HG03139 (cell line): ENCODE results near the gene NODAL.
"Not testable (repeated sequence)": the region's sequence is repeated elsewhere in the genome, so short reads cannot be mapped to it uniquely, and the experiment has no call there.

Experiments
- ATAC-seq: cut with Tn5 transposase; IDR thresholded peaks from one replicate; pipeline ENCODE4 v1.9.1; 2021; ENCODE audit not compliant: unreplicated experiment

NODAL gene

DNA sequence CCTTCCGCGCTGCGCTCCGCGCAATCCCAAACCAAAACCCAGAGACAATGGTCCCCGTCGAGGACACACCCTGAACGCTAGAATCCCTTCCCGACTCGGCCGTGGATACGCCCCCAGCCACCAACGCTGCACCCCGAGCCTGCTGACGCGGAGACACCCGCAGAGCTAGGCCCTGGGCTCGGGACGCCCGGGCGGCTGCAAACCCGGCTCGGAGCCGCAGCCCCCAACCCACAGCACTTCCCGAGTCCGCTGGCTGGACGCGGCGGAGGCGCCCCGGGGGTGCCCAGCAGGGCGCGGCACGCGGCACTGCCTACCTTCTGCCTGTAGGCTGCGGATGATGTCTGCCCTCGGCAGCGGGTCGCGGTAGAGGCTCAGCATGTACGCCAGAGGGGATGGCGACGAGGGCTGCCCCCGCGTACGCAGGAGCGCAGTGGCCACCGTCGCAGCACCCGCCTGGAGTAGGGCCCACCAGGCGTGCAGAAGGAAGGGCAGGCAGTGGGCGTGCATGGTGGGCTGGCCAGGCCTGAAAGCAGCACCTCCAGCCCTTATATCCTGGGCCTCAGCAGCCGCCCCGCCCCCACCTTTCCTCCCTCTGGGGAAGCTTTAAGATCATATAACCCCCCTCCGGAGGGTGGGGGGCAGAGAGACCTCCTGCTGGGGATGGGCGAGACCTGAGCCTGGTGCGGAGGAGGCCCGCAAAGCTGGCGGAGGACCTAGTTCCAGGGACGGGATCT is at the start of gene NODAL:
NODAL (minus strand) TSS at position 521 of the 734 bp plus-strand sequence; CDS start at position 507, 14 bp downstream.
- ATAC-seq = no peak

GRCh38 chr10:70490142-70490541 is 48.7 kb upstream of the NODAL start:
- ATAC-seq = no peak

GRCh38 chr10:70487824-70488223 is 46.3 kb upstream of the NODAL start:
- ATAC-seq = no peak

DNA sequence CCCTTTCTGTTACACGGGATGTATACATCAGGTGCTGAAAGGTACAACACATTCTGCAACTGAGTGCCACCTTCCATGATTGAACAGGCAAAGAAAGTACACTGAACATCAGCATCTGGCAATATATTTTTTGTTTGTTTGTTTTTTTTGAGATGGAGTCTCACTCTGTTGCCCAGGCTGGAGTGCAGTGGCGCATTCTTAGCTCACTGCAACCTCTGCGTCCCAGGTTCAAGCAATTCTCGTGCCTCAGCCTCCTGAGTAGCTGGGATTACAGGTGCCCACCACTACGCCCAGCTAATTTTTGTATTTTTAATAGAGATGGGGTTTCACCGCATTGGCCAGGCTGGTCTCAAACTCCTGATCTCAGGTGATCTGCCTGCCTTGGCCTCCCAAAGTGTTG is 42.4 kb upstream of the NODAL start:
- ATAC-seq = not testable (repeated sequence)

GRCh38 chr10:70482982-70483760 is 41.7 kb upstream of the NODAL start:
- ATAC-seq = no peak

DNA sequence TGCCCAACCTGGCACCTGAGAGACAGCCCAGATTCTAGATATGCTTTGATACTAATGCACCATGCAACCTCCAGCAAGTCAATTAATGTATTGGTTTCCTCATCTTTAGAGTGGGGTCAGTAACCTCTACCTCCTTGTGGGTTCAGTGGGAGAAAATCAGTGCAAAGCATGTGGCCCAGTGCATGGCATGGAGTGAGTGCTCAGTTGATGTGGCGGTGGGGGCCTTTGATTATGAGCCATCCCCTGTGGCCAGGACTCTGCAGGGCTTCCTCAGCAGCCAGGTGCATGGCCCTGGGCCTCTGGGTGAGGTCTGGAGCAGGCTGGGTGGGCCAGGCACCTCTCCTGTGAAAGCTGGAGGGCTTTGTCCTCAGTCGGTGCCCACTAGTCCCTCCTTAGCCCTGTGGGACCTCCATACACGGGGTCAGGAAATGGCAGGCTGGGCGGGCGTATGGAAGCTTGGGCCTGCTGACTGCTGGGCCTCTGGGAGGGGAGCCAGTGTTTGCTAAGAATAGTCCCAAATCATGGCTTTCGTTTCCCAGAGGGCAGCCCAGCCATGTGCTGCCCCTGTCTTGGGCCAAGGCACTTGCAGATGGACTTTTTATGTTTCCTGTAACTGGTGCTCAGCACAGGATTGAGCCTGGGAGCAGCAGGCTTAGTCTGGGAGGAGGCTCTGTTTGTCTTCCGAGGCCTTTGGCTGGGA is 40.5 kb upstream of the NODAL start:
- no peak for ATAC-seq

DNA sequence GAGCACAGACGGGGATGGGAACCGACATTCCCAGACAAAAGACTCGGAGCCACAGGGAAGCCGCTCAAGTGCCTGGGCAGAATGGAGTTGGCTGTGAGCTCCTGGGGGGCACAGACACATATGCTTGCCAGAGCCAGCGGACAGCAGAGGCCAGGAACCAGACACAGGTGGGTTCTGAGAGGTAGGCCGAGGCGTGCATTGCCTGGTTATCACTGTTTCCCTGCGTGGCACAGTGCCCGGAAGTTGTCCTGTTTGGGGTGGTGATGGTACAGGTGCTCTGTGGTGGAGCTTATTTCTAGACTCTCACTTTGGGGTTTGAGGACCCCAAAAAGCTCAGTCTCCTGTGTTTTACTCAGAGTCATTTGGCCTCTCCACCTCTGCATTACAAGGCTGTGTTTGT is 39.6 kb upstream of the NODAL start:
- ATAC-seq = no peak

- ATAC-seq = no peak
These were observed 38.9 kb upstream of the NODAL start for GRCh38 chr10:70480239-70480861.

- ATAC-seq = no peak
These were observed 38.3 kb upstream of the NODAL start for GRCh38 chr10:70479626-70480238.

GRCh38 chr10:70479165-70479581 is 37.7 kb upstream of the NODAL start:
- no peak for ATAC-seq

- no peak for ATAC-seq
These were observed 37.0 kb upstream of the NODAL start, which contains the start of gene PALD1 for GRCh38 chr10:70478191-70479164. Gene PALD1 (plus strand): TSS chr10:70478767. CDS start chr10:70525952, 47,185 bp downstream.

DNA sequence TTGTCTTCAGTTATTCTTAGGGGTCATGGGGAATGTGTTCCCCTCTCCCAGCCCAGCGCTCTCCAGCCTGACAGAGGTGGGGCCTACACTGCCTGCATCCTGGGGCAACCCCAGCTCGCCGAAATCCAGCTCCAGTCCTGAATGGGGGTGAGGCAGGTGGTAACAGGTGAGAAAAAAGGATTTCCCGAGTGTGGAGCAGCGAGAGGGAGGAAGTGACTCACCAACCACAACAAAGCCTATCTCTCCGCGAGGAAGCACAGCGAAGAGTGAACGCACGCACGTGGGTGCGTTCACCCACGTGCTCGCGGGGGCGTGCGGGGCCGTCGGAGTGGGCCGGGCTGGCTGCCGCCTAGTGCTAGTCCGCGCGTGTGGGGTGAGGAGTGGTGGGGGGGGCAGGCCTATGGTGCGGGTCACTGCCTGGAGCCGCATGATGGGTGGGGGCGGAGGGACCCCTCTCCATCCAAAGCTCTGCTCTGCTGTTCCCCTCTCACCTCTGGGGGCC is 36.2 kb upstream of the NODAL start:
- no peak for ATAC-seq

GRCh38 chr10:70476249-70477035 is 35.0 kb upstream of the NODAL start:
- no peak for ATAC-seq

DNA sequence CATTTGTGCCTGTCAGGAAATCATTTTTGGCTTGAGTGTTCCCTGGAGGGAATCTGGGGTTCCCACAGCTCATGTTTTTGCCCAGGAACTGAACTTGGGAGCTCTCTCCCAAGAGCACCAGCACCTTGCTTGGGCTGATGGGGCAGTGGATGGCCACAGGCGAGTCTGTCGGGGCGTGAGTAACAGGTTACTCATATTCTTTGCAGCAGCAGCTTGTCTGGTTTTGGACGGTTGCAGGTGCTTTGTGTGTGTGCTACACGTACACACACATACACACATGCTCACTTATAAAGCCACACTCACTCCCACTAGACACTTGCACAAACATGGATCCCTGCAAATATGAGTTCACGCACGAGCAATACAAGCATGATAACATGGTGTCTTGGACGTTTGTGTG is 34.2 kb upstream of the NODAL start:
- ATAC-seq = no peak

GRCh38 chr10:70474780-70475179 is 33.3 kb upstream of the NODAL start:
- no peak for ATAC-seq

- no peak for ATAC-seq
These were observed 31.4 kb upstream of the NODAL start for GRCh38 chr10:70472799-70473454.

DNA sequence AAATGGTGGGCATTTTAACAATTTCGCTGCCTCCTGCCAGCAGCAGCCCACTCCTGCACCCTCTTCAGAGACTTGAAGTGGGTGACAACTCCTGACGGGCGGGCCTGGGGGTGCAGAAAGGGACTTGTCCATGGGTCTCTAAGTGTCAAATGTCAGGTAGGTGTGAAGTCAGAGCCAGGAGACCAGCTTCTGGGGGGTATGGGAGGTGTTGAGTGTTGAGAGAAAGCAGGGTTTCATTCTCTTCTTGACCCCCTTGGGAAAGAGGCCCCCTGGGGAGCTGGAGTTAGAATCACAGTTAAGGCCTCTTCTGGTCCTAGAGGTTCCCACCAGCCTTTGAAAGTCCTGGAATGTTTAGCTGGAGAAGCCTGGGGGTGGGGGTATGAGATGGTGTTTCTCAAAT is 25.5 kb upstream of the NODAL start:
- no peak for ATAC-seq

DNA sequence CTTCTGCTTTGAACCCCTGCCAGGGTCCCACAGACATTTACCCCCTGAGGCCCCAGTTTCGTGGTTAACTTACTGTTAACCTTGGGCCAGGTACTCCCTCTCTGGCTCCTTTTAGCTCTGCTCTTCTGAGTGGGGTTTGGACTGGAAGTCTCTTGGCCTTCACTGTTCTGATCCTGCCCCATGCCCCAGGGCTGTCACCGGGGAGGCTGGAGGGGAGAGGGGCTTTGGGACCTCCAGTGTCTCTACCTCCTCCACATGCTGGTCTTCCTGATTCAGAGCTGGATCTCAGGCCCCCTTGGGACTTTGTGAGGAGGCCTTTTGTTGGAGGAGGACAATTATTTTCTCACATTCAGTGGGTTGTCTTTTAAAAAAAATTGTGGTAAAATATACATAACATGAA is 24.4 kb upstream of the NODAL start:
- ATAC-seq = no peak
